WTC11 (cell line): ENCODE results near the gene RBMS2.

Experiments used
- CREB1 ChIP-seq: sonication (generic); formaldehyde crosslinking; IDR thresholded peaks from 2 replicates; pipeline ENCODE4 v1.8.0; 2023; ENCODE audit warnings: mild to moderate bottlenecking, missing genetic modification reagents
- ESRRA ChIP-seq: sonication (generic); formaldehyde crosslinking; IDR thresholded peaks from 2 replicates; pipeline ENCODE4 v1.8.1; 2022; ENCODE audit warnings: mild to moderate bottlenecking, missing genetic modification reagents, borderline replicate concordance
- ETV6 ChIP-seq: sonication (generic); formaldehyde crosslinking; IDR thresholded peaks from 2 replicates; pipeline ENCODE4 v1.8.1; 2022; ENCODE audit warnings: mild to moderate bottlenecking, missing genetic modification reagents
- FOXJ3 ChIP-seq: sonication (generic); formaldehyde crosslinking; IDR thresholded peaks from 2 replicates; pipeline ENCODE4 v1.9.0; 2021; ENCODE audit warnings: missing genetic modification reagents, mild to moderate bottlenecking, borderline replicate concordance
- GABPB1 ChIP-seq: sonication (generic); formaldehyde crosslinking; IDR thresholded peaks from 2 replicates; pipeline ENCODE4 v1.8.1; 2023; ENCODE audit warnings: mild to moderate bottlenecking, missing genetic modification reagents
- MYBL2 ChIP-seq: sonication (generic); formaldehyde crosslinking; IDR thresholded peaks from 2 replicates; pipeline ENCODE4 v1.8.1; 2023; ENCODE audit warnings: mild to moderate bottlenecking, moderate library complexity, missing genetic modification reagents
- NFATC4 ChIP-seq: fragments of 250-450 bp; sonication (Bioruptor Pico); IDR thresholded peaks from 2 replicates; pipeline ENCODE4 v1.9.0; 2021; ENCODE audit warnings: mild to moderate bottlenecking
- NR2C2 ChIP-seq: sonication (generic); formaldehyde crosslinking; IDR thresholded peaks from 2 replicates; pipeline ENCODE4 v1.8.0; 2022; ENCODE audit warnings: mild to moderate bottlenecking, missing genetic modification reagents
- ZNF263 ChIP-seq: sonication (generic); formaldehyde crosslinking; IDR thresholded peaks from 2 replicates; pipeline ENCODE4 v1.8.1; 2022; ENCODE audit warnings: low read depth, mild to moderate bottlenecking, moderate library complexity, missing genetic modification reagents
- TF ChIP-seq, protein P1 (sequence below): sonication (generic); formaldehyde crosslinking; IDR thresholded peaks from 2 replicates; pipeline ENCODE4 v1.8.1; 2022; ENCODE audit warnings: low read depth, mild to moderate bottlenecking, moderate library complexity, missing genetic modification reagents, borderline replicate concordance
- TF ChIP-seq, protein P2 (sequence below): fragments of 200-600 bp; IDR thresholded peaks from 2 replicates; pipeline ENCODE4 v1.8.0; 2022; ENCODE audit warnings: antibody characterized with exemption
- TF ChIP-seq, protein P3 (sequence below): sonication (generic); formaldehyde crosslinking; IDR thresholded peaks from 2 replicates; pipeline ENCODE4 v1.8.0; 2023; ENCODE audit warnings: missing genetic modification reagents

DNA sequence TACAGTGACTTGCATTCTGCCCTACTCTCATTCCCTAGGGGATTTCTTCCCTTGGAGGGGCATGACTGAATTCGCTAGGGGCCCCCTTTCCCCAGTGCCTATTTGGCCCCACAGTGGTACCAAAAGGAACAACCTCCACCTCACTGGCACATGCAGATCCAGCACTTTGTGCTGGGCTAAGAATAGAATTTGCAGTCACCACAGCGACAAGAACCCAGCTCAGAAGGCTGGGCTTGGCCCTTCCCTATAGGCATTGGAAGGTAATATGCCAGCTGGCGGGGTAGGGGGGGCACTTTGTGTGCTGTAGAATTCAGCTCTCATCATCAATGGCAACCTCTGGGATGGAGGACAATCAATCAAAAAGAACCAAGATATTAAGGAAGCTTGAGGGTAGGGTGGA lies 94.6 kb downstream of the RBMS2 start:
- TF ChIP-seq GABPB1 (no peak), NFATC4 (CRISPR knock-in tag) (no peak), ESRRA (CRISPR knock-in tag) (no peak), CREB1 (CRISPR knock-in tag) (no peak), NR2C2 (CRISPR knock-in tag) (no peak), FOXJ3 (no peak), ETV6 (CRISPR knock-in tag) (no peak), MYBL2 (CRISPR knock-in tag) (no peak), ZNF263 (CRISPR knock-in tag) (no peak)
- TF ChIP-seq, protein P1, sequence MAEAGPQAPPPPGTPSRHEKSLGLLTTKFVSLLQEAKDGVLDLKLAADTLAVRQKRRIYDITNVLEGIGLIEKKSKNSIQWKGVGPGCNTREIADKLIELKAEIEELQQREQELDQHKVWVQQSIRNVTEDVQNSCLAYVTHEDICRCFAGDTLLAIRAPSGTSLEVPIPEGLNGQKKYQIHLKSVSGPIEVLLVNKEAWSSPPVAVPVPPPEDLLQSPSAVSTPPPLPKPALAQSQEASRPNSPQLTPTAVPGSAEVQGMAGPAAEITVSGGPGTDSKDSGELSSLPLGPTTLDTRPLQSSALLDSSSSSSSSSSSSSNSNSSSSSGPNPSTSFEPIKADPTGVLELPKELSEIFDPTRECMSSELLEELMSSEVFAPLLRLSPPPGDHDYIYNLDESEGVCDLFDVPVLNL (CRISPR knock-in tag), result no peak
- TF ChIP-seq, protein P2, sequence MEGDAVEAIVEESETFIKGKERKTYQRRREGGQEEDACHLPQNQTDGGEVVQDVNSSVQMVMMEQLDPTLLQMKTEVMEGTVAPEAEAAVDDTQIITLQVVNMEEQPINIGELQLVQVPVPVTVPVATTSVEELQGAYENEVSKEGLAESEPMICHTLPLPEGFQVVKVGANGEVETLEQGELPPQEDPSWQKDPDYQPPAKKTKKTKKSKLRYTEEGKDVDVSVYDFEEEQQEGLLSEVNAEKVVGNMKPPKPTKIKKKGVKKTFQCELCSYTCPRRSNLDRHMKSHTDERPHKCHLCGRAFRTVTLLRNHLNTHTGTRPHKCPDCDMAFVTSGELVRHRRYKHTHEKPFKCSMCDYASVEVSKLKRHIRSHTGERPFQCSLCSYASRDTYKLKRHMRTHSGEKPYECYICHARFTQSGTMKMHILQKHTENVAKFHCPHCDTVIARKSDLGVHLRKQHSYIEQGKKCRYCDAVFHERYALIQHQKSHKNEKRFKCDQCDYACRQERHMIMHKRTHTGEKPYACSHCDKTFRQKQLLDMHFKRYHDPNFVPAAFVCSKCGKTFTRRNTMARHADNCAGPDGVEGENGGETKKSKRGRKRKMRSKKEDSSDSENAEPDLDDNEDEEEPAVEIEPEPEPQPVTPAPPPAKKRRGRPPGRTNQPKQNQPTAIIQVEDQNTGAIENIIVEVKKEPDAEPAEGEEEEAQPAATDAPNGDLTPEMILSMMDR, result no peak
- TF ChIP-seq, protein P3, sequence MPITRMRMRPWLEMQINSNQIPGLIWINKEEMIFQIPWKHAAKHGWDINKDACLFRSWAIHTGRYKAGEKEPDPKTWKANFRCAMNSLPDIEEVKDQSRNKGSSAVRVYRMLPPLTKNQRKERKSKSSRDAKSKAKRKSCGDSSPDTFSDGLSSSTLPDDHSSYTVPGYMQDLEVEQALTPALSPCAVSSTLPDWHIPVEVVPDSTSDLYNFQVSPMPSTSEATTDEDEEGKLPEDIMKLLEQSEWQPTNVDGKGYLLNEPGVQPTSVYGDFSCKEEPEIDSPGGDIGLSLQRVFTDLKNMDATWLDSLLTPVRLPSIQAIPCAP, result no peak
